Measurements from ENCODE around the gene HSPB6. TPM values are rescaled to one million over a fixed set of nuclear protein-coding genes. Genes with fewer than 3 reads are reported as not detected.
"Not testable (repeated sequence)": the region's sequence is repeated elsewhere in the genome, so short reads cannot be mapped to it uniquely, and the experiment has no call there.

The HSPB6 gene
- total and polyA plus RNA-seq, 7 donors: 4.4 to 275 (median 59.4) TPM

DNA sequence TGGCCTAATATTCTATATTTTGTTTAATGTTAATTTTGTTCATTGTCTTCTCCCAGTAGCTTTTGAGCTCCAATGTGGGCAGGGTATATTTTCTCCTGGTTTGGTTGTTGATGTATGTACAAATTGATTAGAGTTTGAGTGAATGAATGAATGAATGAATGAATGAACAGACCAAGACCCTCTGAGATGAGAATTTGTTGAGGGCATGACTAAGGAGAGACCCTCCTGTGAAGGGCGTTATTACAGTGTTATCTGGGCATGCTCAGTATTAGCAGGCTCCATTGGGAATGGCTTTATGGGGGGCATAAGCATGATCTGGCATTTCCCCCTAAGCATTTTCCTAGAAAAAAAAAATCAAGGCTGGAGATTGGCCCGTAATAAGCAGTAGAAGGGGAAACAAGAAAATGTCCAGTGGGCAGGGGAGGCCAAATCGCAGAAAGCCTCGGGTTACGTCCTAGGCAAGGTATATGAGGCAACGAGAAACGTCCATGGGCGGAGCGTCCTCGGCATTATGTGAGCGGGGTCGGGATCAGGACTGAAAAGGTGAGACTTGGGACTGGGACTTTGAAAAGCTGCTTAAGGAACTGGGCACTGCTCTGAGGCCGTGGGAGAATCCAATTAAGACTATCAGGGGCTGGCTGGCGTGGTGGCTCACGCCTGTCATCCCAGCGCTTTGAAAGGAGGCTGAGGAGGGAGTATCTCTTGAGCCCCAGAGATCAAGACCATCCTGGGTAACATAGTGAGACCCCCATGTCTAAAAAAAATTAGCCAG lies 17.6 kb upstream of the HSPB6 start:
- Histone ChIP-seq H3K4me3 (peak overlapping the region in 3 of 4 donors; percentile 76 to 97 (median 78)), H3K27ac (no peak overlapping the region), H3K4me1 (peaks cover 0 to 19% (median 14%) of the 10 kb centered on the region in 4 donors), H3K9me3 (no peaks in the 10 kb centered on the region), H3K36me3 (peaks cover 0 to 15% (median 3%) of the 10 kb centered on the region in 4 donors), H3K27me3 (no peaks in the 10 kb centered on the region)
- 23 to 58% methylated on average over 16 of the region's 16 CpGs for WGBS, 2 donors
- no peak for DNase-seq
- TF ChIP-seq POLR2A (IDR thresholded peaks at IDR 0.05) (no peak), POLR2AphosphoS5 (IDR thresholded peaks at IDR 0.05) (no peak), EP300 (IDR thresholded peaks at IDR 0.05) (no peak)
- TF ChIP-seq, protein P1, sequence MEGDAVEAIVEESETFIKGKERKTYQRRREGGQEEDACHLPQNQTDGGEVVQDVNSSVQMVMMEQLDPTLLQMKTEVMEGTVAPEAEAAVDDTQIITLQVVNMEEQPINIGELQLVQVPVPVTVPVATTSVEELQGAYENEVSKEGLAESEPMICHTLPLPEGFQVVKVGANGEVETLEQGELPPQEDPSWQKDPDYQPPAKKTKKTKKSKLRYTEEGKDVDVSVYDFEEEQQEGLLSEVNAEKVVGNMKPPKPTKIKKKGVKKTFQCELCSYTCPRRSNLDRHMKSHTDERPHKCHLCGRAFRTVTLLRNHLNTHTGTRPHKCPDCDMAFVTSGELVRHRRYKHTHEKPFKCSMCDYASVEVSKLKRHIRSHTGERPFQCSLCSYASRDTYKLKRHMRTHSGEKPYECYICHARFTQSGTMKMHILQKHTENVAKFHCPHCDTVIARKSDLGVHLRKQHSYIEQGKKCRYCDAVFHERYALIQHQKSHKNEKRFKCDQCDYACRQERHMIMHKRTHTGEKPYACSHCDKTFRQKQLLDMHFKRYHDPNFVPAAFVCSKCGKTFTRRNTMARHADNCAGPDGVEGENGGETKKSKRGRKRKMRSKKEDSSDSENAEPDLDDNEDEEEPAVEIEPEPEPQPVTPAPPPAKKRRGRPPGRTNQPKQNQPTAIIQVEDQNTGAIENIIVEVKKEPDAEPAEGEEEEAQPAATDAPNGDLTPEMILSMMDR (IDR thresholded peaks at IDR 0.05): no peak
- intact Hi-C loops (cut with DNase I): loop anchor here (5.0 kb wide), 2 partner anchors 123 to 158 kb away; no protein-coding TSS in a partner anchor

DNA sequence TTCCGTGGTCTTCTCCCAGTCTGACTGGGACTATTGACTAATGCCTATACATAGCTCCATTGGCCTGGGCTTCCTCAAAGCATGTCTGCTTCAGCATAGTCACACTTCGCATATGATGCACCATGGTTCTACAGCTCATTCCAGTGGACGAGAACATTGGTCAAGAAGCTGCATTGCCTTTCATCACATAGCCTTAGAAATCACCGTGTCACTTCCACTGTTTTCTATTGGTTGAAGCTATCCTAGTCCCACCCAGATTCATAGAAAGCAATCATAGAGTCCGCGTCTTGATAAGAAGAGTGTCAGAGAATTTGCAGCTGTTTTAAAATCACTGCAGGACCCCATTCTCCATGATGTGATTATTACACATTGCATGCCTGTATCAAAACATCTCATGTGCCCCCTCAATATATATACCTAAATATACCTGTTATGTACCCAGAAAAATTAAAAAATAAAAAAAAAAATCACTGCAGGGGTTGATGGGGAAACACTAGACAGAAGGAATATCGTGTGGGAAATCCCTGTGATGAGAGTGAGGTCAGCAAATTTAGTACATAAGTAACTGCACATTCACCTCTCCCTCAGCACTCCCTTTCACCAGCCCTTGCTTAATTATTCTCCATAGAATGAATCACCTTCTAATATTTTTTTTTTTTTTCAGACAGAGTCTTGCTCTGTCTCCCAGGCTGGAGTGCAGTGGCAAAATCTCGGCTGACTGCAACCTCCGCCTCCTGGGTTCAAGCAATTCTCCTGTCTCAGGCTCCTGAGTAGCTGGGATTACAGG lies 16.4 kb upstream of the HSPB6 start:
- DNase-seq: no peak
- H3K9me3 ChIP-seq: no peaks in the 10 kb centered on the region
- TF ChIP-seq EP300 (IDR thresholded peaks at IDR 0.05) (no peak), POLR2A (IDR thresholded peaks at IDR 0.05) (no peak), POLR2AphosphoS5 (IDR thresholded peaks at IDR 0.05) (no peak)
- TF ChIP-seq, protein P1 (IDR thresholded peaks at IDR 0.05): no peak
- WGBS, 2 donors: 43 to 74% methylated on average over 9 of the region's 9 CpGs
- H3K27me3 ChIP-seq: no peaks in the 10 kb centered on the region
- no peak overlapping the region for H3K27ac ChIP-seq
- intact Hi-C loops (cut with DNase I): no loop called here
- H3K4me1 ChIP-seq: peaks cover 0 to 22% (median 14%) of the 10 kb centered on the region in 4 donors
- no peak overlapping the region for H3K4me3 ChIP-seq
- peaks cover 0 to 6% (median 3%) of the 10 kb centered on the region in 4 donors for H3K36me3 ChIP-seq

DNA sequence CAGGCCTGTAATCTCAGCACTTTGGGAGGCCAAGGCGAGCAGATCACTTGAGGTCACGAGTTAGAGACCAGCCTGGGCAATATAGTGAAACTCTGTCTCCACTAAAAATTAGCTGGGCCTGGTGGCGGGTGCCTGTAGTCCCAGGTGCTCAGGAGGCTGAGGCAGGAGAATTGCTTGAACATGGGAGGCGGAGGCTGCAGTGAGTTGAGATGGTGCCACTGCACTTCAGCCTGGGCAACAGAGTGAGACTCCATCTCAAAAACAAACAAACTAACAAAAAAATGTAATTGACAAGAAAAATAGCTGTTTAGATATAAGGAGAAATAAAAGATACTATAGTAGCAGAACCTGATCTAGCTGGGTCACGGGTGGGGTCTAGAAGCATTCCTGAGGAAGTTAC lies 15.5 kb upstream of the HSPB6 start:
- intact Hi-C loops (cut with DNase I); H3K9me3 ChIP-seq; H3K27me3 ChIP-seq; DNase-seq; H3K36me3 ChIP-seq; H3K4me3 ChIP-seq; H3K27ac ChIP-seq: not testable (repeated sequence)
- 93 to 95% methylated on average over 5 of the region's 5 CpGs for WGBS, 2 donors
- peaks cover 0 to 30% (median 14%) of the 10 kb centered on the region in 4 donors for H3K4me1 ChIP-seq

DNA sequence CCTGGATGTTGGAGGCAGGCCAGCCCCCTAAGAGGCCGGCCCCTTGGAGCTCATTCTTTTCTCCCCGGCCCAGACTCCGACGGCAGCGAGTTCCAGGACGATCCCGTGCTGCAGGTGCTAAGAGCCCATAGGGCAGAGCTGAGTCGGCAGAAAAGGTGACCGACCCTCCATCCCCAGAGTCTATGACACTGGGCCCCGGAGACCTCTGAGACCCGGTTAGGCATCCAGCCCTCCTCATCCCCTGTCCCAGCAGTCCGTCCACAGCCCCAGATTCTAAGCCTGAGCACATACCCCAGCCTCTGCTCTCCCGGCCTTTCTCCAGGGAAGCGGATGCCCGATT lies 11.2 kb upstream of the HSPB6 start:
- TF ChIP-seq POLR2A (IDR thresholded peaks at IDR 0.05) (no peak), EP300 (IDR thresholded peaks at IDR 0.05) (no peak), POLR2AphosphoS5 (IDR thresholded peaks at IDR 0.05) (no peak)
- TF ChIP-seq, protein P1 (IDR thresholded peaks at IDR 0.05): no peak
- DNase-seq: no peak
- Histone ChIP-seq H3K27me3 (no peaks in the 10 kb centered on the region), H3K9me3 (no peaks in the 10 kb centered on the region), H3K27ac (no peak overlapping the region), H3K4me3 (no peak overlapping the region), H3K36me3 (peaks cover 0 to 30% (median 7%) of the 10 kb centered on the region in 4 donors), H3K4me1 (peaks cover 0 to 11% (median 0%) of the 10 kb centered on the region in 4 donors)
- WGBS, 2 donors: 88 to 92% methylated on average over 15 of the region's 15 CpGs
- intact Hi-C loops (cut with DNase I): no loop called here

All from sigmoid colon (tissue), 7 donors.